GM19023 (cell line): ENCODE results near the gene TNFAIP8L1.
"Not testable (repeated sequence)": the region's sequence is repeated elsewhere in the genome, so short reads cannot be mapped to it uniquely, and the experiment has no call there.

Source experiments
- ATAC-seq: cut with Tn5 transposase; IDR thresholded peaks from one replicate; pipeline ENCODE4 v1.9.1; 2021; ENCODE audit warnings: mild to moderate bottlenecking, moderate library complexity; ENCODE audit not compliant: unreplicated experiment

The TNFAIP8L1 gene

DNA sequence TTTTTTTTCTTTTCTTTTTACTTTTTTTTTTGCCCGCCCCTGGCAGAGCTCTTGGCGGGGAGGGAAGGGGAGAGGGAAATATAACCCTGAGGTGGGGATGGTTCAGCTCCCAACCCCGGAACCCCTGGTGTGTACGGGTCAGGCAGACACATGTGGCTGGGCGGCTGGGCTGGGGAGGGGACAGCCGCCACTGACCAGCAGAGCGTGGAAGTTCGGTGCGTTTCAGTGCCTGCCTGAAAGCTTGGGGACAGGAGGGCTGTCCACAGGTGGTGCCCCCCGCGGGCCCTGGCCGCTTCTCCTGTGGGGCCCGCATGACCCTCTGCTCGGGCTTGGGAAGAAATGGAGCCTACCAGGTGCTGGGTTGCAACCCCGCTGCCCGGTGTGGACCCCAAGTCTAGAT is 36.0 kb downstream of the TNFAIP8L1 start:
- no peak for ATAC-seq

DNA sequence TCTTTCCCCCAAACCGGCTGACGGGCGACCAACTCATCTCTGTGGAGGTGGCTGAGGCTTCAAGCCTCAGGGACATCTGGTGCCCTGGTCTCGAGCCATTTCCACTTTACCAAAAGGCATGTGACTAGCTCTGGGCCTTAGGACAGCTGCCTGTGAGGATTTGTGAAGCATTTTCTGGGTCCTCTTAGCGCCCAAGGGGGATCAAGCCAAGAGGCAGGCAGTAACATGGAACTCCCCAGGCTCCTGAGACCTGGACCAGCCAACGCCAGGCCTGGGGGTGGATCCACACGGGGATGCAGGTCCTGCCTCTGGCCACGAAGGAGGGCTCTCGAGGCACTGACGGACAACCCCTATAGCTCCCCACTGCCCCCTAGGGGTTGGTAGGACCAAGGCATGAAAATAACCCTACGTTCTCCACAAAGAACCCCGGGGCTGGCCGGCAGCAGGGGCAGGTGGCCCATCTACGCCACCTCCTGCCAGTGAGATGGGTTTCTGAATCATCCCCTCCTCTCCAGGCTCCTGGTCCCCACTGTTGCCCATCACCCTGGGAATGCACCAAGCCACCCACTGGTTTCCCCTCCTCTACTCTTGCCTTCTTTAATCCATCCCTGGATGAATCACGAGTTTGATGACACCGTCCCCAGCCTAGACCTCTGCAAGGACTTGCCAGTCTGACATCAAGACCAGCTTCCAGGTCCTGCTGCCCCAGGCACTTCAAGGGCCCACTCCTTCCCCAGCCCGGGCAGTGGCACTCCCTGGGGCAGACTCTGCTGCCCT is 37.8 kb downstream of the TNFAIP8L1 start:
- no peak for ATAC-seq

DNA sequence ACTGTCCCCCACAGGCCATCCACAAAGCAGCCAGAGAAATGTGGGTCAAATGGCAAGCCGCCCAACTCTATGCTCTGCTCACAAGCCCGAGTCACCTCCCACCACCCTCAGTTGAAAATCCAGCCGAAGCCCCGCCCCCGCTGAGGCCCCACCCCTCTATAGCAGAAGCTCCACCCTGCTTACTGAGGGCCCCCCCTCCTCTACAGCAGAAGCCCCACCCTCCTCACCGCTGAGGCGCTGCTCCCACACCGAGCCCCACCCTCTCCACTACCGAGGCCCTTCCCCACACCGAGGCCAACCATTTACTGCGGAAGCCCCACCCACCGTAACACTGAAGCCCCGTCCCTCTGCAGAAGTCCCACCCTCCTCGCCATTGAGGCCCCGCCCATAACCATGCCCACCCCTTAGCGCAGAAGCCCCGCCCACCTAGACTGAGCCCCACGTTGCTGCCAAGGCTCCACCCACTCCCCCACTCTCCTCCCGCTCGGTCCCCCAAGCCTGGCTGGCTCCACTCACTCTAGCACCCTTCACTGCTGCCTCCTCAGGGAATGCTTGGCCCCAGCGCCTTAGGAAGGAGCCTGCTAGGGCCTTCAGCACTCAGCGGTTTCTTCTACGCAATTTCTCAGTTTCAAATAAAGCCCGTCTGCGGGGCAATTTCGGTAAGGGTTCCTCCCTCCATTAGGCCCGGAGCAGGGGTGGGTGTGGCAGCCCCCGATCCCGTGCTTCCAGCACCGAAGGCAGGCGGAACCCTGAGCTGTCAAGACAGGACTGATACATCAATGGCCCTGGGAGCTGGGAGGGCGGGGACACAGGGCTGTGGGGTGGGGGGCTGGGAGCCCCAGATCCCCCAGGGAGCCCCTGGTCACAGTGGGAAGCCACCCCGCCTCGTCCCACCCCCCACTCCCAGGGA is 39.8 kb downstream of the TNFAIP8L1 start:
- no peak for ATAC-seq

- ATAC-seq = not testable (repeated sequence)
Observed at GRCh38 chr19:4680021-4680420, 40.7 kb downstream of the TNFAIP8L1 start.

- ATAC-seq = no peak
Observed at GRCh38 chr19:4682417-4683200, 43.3 kb downstream of the TNFAIP8L1 start.

GRCh38 chr19:4684312-4685095 is 45.2 kb downstream of the TNFAIP8L1 start:
- no peak for ATAC-seq

- ATAC-seq = no peak
Observed at GRCh38 chr19:4686700-4687099, 47.4 kb downstream of the TNFAIP8L1 start.

DNA sequence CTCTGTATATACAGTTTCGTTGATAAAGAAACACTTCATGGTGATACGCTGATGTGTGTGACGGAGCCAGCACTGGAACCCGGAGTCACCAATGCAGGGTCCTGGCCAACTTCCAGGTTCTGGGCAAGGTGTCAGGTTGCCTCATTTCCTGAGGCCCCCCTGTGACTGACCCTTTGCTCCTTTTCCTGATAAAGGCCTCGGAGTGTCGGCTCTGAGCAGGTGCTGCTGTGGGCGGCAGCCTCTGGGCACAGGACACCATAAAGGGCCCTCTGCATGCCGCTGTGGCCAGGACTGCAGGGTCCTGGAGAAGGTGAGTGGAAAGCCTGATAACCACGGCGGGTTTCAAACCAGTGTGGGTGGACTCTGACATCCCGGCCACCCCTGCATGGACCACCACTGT is 48.1 kb downstream of the TNFAIP8L1 start:
- no peak for ATAC-seq

- ATAC-seq = no peak
Observed at GRCh38 chr19:4688587-4688986, 49.3 kb downstream of the TNFAIP8L1 start.

DNA sequence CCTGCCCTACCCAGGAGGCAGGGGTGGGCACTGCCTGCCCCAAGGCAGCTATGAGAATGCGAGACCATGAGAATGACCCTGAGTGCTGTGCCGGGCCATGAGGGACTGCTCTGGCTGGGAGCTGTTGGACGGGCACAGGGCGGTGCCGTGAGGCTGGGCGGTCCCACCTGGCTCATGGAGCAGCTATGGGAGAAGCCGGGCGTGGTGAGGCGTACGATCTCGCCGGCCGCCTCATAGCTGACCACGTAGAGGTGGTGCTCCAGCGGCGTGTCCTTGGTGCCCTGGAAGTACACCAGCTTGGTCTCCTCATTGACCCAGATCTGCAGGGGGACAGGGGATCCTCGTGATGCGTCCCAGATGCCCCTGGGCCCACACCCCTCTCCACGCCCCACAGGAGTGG is 50.1 kb downstream of the TNFAIP8L1 start:
- no peak for ATAC-seq

DNA sequence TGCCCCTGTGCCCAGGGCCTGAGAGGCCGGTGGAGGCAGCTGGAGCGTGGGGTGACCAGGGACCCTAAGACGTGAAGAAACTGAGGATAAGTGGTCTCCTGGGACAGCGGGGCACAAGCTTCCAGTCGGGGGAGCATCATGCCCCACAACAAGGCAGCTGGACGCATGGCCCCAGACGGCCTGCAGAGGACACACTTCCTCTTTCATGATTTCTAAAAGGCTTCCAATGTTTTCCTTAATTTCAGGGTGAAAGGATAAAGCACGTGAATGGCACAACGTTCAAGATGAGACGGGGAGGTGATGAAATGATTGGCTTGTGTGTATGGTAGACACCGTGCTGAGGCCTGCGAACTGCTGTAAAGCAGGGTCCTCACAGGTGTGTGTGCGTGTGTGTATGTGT is 51.0 kb downstream of the TNFAIP8L1 start:
- ATAC-seq = no peak

DNA sequence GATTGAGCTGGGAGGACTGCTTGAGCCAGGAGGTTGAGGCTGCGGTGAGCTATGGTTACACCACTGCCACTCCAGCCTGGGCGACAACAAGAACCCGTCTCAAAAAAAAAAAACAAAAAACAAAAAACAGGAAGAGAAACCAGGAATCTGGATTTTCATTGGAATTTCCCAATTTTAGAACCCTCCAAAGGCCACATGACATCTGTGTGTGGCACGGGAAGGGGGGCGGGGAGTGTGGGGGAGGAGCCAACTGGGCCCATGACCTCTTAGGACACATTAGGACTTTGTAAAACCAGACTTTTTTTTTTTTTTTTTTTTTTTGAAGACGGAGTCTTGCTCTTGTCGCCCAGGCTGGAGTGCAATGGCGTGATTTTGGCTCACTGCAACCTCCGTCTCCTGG is 52.1 kb downstream of the TNFAIP8L1 start:
- ATAC-seq = no peak

- no peak for ATAC-seq
Observed at GRCh38 chr19:4692251-4693077, 53.1 kb downstream of the TNFAIP8L1 start.

- ATAC-seq = no peak
Observed at GRCh38 chr19:4693078-4693350, 53.7 kb downstream of the TNFAIP8L1 start.

- no peak for ATAC-seq
Observed at GRCh38 chr19:4693471-4694121, 54.3 kb downstream of the TNFAIP8L1 start.

GRCh38 chr19:4694211-4694987 is 55.1 kb downstream of the TNFAIP8L1 start:
- no peak for ATAC-seq

DNA sequence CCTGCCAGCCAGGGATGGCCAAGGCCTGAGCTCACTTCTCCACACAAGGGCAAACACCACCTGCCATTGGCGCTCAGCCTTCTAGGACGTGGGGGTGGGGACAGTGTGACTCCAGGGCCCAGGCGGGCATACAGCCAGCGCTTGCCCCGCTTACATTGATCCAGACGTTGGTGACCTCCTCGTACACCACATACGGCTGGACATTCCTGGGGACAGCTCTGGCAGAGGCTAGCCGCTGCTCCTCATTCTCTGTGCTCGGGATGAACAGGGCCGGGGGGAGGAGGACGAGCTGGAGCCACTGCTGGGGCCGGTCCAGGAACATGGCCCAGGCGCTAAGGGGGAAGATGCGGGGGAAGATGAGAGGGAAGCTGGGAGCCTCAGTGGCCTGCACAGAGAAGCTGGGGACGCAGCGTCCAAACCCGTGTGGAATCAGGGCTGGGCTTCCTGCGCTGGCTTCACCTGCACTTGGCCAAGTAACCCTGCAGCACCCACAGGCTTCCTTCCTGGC is 56.0 kb downstream of the TNFAIP8L1 start:
- ATAC-seq = no peak

DNA sequence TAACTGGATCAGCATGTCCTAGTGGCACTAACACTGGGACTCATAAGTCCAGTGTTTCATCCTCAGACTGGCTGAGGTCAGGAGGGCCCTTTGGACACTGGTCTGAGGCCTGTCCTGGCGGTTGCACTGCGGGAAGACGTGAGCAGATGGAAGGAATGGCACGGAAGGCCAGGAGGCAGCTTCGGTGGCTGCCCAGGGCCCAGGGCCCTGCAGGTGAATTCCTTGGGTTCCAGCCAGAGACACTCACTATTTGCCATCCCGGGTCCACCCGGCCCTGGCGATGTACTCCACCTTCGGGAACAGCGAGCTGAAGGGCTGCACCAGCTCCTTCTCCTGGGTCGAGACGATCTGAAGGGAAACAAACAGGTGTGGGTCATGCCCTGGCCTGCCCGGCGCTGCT is 58.0 kb downstream of the TNFAIP8L1 start:
- ATAC-seq = no peak
